ENCODE data around the gene PGAP2. TPM values are rescaled to one million over a fixed set of nuclear protein-coding genes. Genes with fewer than 3 reads are reported as not detected.

PGAP2 gene
- total RNA-seq, 1 donor from 2014 or later: 32.5 TPM

- Mint-ChIP-seq H3K4me1 (peaks cover 65% of the 10 kb centered on the region), H3K4me3 (peak overlapping the region; percentile 49), H3K9me3 (no peaks in the 10 kb centered on the region), H3K27me3 (no peaks in the 10 kb centered on the region), H3K27ac (peak overlapping the region; percentile 80), H3K36me3 (ENCODE audit: low read depth) (peaks cover 82% of the 10 kb centered on the region)
- intact Hi-C loops (cut with micrococcal nuclease): no loop called here
- no peak for DNase-seq
These were observed 23.2 kb downstream of the PGAP2 start for GRCh38 chr11:3831378-3832239.

GRCh38 chr11:3832816-3833215, 24.5 kb downstream of the PGAP2 start:
- Mint-ChIP-seq H3K9me3 (no peaks in the 10 kb centered on the region), H3K27me3 (no peaks in the 10 kb centered on the region), H3K4me1 (peaks cover 68% of the 10 kb centered on the region), H3K4me3 (no peak overlapping the region), H3K36me3 (ENCODE audit: low read depth) (peaks cover 76% of the 10 kb centered on the region), H3K27ac (peak overlapping the region; percentile 30)
- DNase-seq: no peak
- intact Hi-C loops (cut with micrococcal nuclease): no loop called here

- Mint-ChIP-seq H3K9me3 (no peaks in the 10 kb centered on the region), H3K4me1 (peaks cover 73% of the 10 kb centered on the region), H3K4me3 (peak overlapping the region; percentile 93), H3K36me3 (ENCODE audit: low read depth) (peaks cover 76% of the 10 kb centered on the region), H3K27ac (peak overlapping the region; percentile 85), H3K27me3 (no peaks in the 10 kb centered on the region)
- no peak for DNase-seq
- intact Hi-C loops (cut with micrococcal nuclease): no loop called here
These were observed 25.1 kb downstream of the PGAP2 start for GRCh38 chr11:3833449-3833848.

GRCh38 chr11:3834349-3834663, 25.9 kb downstream of the PGAP2 start:
- peak overlapping the region; percentile 93 for H3K4me3 Mint-ChIP-seq
- H3K4me1 Mint-ChIP-seq: peaks cover 80% of the 10 kb centered on the region
- no peaks in the 10 kb centered on the region for H3K9me3 Mint-ChIP-seq
- intact Hi-C loops (cut with micrococcal nuclease): no loop called here
- H3K27me3 Mint-ChIP-seq: no peaks in the 10 kb centered on the region
- DNase-seq: no peak
- peak overlapping the region; percentile 85 for H3K27ac Mint-ChIP-seq
- H3K36me3 Mint-ChIP-seq (ENCODE audit: low read depth): peaks cover 80% of the 10 kb centered on the region

DNA sequence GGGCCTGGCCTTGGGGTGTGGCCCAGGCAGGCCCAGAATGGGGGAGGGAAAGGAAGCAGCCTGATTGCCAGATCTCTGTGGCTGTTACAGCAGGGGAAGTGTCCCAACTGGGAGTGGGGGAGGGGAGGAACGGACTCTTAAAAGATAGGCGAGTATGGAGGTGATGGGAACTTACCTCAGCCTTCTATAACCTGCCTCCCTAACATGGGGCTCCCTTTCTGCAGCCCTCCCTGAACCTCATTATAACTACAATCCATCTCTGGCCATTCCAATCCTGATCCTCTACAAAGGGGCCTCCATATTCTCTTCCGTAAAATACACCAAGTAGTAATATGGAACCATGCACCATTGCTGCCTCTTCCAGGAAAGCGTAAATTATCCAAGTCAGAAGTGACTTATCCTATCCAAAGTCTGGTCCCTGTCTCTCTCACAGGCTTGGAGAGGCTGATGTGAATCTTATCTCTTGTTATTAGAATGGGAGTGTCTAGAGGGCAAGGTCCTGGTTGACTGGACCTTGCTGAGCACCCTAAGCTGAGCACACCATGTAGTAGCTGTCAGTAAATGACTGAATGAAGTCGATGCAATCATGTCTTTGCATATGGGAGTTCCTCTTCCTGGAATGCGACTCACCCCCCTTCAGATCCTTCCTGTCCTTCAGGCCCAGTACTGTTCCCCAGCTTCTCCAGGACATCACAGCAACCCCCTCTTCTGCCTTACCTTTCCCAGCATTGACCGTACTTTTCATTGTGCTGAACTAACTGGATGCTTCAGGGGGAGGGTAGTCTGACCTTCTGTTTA, 26.5 kb downstream of the PGAP2 start:
- peak overlapping the region; percentile 85 for H3K27ac Mint-ChIP-seq
- intact Hi-C loops (cut with micrococcal nuclease): no loop called here
- H3K36me3 Mint-ChIP-seq (ENCODE audit: low read depth): peaks cover 81% of the 10 kb centered on the region
- H3K9me3 Mint-ChIP-seq: no peaks in the 10 kb centered on the region
- no peaks in the 10 kb centered on the region for H3K27me3 Mint-ChIP-seq
- peak overlapping the region; percentile 93 for H3K4me3 Mint-ChIP-seq
- DNase-seq: peak; percentile 72
- peaks cover 83% of the 10 kb centered on the region for H3K4me1 Mint-ChIP-seq

DNA sequence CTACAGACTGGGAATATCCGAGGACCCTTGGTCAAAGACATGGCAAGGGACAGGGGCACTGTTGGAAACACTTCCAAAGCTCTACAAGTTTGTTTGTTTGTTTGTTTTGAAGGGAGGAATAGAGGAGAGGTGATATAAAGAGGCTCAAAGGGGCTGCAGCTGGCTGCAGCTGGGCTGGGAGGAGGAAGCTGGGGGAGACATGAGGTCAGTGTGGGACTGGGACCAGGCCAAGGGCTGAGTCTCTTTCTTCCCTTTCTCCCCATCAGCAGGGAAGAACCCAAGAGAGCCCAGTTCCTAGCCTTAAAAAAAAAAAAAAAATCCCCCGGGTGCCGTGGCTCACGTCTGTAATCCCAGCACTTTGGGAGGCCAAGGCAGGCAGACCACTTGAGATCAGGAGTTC, 27.4 kb downstream of the PGAP2 start:
- peaks cover 77% of the 10 kb centered on the region for H3K36me3 Mint-ChIP-seq (ENCODE audit: low read depth)
- intact Hi-C loops (cut with micrococcal nuclease): no loop called here

DNA sequence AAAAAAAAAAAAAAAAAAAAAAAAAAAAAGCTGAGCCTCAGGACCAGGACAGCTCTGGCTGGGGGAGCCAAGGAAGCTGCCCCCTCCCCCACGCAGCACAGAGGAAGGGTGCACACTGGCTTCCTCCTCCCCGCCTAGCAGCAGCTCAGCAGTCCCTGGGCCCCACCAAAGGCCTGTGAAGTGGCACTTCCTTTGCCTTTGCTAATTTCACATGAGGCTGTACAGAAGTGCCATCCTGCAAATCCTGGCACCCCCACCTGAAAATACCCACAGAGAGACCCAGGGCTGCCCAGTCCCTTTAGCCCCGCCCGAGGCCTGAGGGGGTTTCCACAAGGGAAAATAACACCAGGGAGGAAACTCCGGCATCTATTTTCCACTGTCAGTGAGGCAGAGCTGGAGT, 28.5 kb downstream of the PGAP2 start:
- intact Hi-C loops (cut with micrococcal nuclease): no loop called here

More for the DNA sequence above, 27.4 kb downstream of the PGAP2 start:
- DNase-seq: no peak
- Mint-ChIP-seq H3K27me3 (no peaks in the 10 kb centered on the region), H3K27ac (peak overlapping the region; percentile 85), H3K9me3 (no peaks in the 10 kb centered on the region), H3K4me1 (peaks cover 78% of the 10 kb centered on the region), H3K4me3 (peak overlapping the region; percentile 93)

DNA sequence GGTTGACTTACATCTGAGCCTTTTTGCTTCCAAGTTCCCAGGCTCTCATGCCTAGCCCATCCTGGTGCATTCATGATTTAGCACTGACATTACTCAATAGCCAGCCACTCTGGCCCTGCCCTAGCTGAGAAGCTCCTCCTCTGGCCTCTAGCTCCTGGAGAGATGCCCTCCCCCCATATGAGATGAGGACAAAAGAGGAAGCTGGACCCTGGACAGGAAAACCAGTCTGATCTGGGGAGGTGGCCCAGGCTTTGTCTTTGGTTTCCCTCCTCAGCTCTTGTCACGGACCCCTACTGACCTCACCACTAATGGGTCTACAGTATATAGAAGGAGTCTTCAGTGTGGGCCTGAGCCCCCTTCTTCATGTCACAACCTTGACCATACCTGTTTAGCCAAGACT, 29.4 kb downstream of the PGAP2 start:
- Mint-ChIP-seq H3K27me3 (no peaks in the 10 kb centered on the region), H3K36me3 (ENCODE audit: low read depth) (peaks cover 60% of the 10 kb centered on the region), H3K27ac (peak overlapping the region; percentile 90), H3K4me3 (peak overlapping the region; percentile 93), H3K9me3 (no peaks in the 10 kb centered on the region), H3K4me1 (peaks cover 67% of the 10 kb centered on the region)
- peak; percentile 65 for DNase-seq
- intact Hi-C loops (cut with micrococcal nuclease): no loop called here

More for the DNA sequence above, 28.5 kb downstream of the PGAP2 start:
- Mint-ChIP-seq H3K27ac (peak overlapping the region; percentile 90), H3K27me3 (no peaks in the 10 kb centered on the region), H3K9me3 (no peaks in the 10 kb centered on the region), H3K4me3 (peak overlapping the region; percentile 93), H3K4me1 (peaks cover 71% of the 10 kb centered on the region), H3K36me3 (ENCODE audit: low read depth) (peaks cover 66% of the 10 kb centered on the region)
- DNase-seq: peak; percentile 85

- peaks cover 54% of the 10 kb centered on the region for H3K36me3 Mint-ChIP-seq (ENCODE audit: low read depth)
- H3K4me1 Mint-ChIP-seq: peaks cover 67% of the 10 kb centered on the region
- H3K9me3 Mint-ChIP-seq: no peaks in the 10 kb centered on the region
- H3K27me3 Mint-ChIP-seq: no peaks in the 10 kb centered on the region
- no peak for DNase-seq
- peak overlapping the region; percentile 90 for H3K27ac Mint-ChIP-seq
- peak overlapping the region; percentile 93 for H3K4me3 Mint-ChIP-seq
- intact Hi-C loops (cut with micrococcal nuclease): no loop called here
These were observed 30.1 kb downstream of the PGAP2 start for GRCh38 chr11:3838504-3838903.

- Mint-ChIP-seq H3K9me3 (no peaks in the 10 kb centered on the region), H3K4me3 (peak overlapping the region; percentile 93), H3K36me3 (ENCODE audit: low read depth) (peaks cover 37% of the 10 kb centered on the region), H3K27me3 (no peaks in the 10 kb centered on the region), H3K4me1 (peaks cover 64% of the 10 kb centered on the region), H3K27ac (peak overlapping the region; percentile 90)
- DNase-seq: peak; percentile 82
- intact Hi-C loops (cut with micrococcal nuclease): loop anchor here (2.0 kb wide), 2 partner anchors 15 to 55 kb away; no protein-coding TSS in a partner anchor
These were observed 31.9 kb downstream of the PGAP2 start for GRCh38 chr11:3840004-3840869.

GRCh38 chr11:3840870-3841425, 32.6 kb downstream of the PGAP2 start, which contains the start of gene RHOG:
Gene RHOG (minus strand): TSS chr11:3840959. CDS start chr11:3828138, 12,821 bp downstream.
- peaks cover 60% of the 10 kb centered on the region for H3K4me1 Mint-ChIP-seq
- no peaks in the 10 kb centered on the region for H3K9me3 Mint-ChIP-seq
- peaks cover 30% of the 10 kb centered on the region for H3K36me3 Mint-ChIP-seq (ENCODE audit: low read depth)
- H3K27me3 Mint-ChIP-seq: no peaks in the 10 kb centered on the region
- peak within 1 kb of the TSS; percentile 93 for H3K4me3 Mint-ChIP-seq
- intact Hi-C loops (cut with micrococcal nuclease): loop anchor here (1.0 to 2.0 kb wide), 7 partner anchors 8 to 253 kb away; partner anchors contain the start of genes NUP98 and RRM1
- peak within 1 kb of the TSS; percentile 97 for H3K27ac Mint-ChIP-seq
- DNase-seq: peak; percentile 91

GRCh38 chr11:3841426-3842350, 33.3 kb downstream of the PGAP2 start:
- DNase-seq: peak; percentile 97
- Mint-ChIP-seq H3K27me3 (no peaks in the 10 kb centered on the region), H3K4me3 (peak overlapping the region; percentile 93)

More at GRCh38 chr11:3841426-3842350, 33.3 kb downstream of the PGAP2 start:
- no peaks in the 10 kb centered on the region for H3K9me3 Mint-ChIP-seq
- peaks cover 55% of the 10 kb centered on the region for H3K4me1 Mint-ChIP-seq
- intact Hi-C loops (cut with micrococcal nuclease): loop anchor here (1.0 to 2.0 kb wide), 7 partner anchors 8 to 253 kb away; partner anchors contain the start of genes NUP98 and RRM1
- H3K36me3 Mint-ChIP-seq (ENCODE audit: low read depth): peaks cover 25% of the 10 kb centered on the region
- H3K27ac Mint-ChIP-seq: peak overlapping the region; percentile 97

Measured in activated CD4-positive, alpha-beta T cell treated with anti-CD3 and anti-CD28 coated beads, Interleukin-2, amount 10 ng/mL, durations not matched to agents 24 days and 14 days (primary cell).